GM19468 (cell line): Measurements from ENCODE around the gene LYRM9.
"Not testable (repeated sequence)": the region's sequence is repeated elsewhere in the genome, so short reads cannot be mapped to it uniquely, and the experiment has no call there.

Source experiments
- ATAC-seq: cut with Tn5 transposase; IDR thresholded peaks from one replicate; pipeline ENCODE4 v1.9.1; 2021; ENCODE audit warnings: mild to moderate bottlenecking, moderate library complexity, moderate number of reproducible peaks; ENCODE audit not compliant: unreplicated experiment; ENCODE audit errors: extremely low read depth

LYRM9 gene

DNA sequence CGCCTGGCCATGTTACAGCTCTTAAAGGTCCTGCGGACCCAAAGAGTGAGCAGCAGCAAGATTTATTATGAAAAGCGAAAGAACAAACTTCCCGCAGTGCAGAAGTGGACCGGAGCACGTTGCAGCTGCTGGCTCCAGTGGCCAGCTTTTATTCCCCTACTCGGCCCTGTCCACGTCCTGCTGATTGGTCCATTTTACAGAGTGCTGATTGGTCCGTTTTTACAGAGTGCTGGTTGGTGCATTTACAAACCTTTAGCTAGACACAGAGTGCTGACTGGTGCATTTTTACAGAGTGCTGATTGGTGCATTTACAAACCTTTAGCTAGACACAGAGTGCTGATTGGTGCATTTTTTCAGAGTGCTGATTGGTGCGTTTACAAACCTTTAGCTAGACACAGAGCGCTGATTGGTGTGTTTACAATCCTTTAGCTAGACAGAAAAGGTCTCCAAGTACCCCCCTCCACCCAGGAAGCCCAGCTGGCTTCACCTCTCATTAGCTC lies 46.3 kb downstream of the LYRM9 start:
- ATAC-seq: not testable (repeated sequence)

DNA sequence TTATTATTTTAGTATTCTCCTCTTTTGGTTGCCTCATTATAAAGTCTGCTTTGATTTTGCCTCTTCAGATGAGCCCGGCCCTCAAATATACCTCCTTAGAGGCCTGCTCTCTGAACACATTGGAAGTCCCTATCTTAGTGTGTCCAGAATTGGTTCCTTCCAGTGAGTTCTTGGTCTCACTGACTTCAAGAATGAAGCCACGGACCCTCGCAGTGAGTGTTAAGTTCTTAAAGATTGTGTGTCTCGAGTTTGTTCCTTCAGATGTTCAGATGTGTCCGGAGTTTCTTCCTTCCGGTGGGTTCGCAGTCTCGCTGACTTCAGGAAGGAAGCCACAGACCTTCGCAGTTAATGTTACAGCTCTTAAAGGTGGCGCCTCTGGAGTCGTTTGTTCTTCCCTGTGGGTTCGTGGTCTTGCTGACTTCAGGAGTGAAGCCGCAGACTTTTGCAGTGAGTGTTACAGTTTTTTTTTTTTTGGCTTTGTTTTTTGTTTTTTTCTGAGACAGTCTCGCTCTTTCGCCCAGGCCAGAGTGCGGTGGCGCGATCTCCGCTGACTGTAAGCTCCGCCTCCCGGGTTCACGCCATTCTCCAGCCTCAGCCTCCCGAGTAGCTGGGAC lies 47.0 kb downstream of the LYRM9 start:
- no peak for ATAC-seq

DNA sequence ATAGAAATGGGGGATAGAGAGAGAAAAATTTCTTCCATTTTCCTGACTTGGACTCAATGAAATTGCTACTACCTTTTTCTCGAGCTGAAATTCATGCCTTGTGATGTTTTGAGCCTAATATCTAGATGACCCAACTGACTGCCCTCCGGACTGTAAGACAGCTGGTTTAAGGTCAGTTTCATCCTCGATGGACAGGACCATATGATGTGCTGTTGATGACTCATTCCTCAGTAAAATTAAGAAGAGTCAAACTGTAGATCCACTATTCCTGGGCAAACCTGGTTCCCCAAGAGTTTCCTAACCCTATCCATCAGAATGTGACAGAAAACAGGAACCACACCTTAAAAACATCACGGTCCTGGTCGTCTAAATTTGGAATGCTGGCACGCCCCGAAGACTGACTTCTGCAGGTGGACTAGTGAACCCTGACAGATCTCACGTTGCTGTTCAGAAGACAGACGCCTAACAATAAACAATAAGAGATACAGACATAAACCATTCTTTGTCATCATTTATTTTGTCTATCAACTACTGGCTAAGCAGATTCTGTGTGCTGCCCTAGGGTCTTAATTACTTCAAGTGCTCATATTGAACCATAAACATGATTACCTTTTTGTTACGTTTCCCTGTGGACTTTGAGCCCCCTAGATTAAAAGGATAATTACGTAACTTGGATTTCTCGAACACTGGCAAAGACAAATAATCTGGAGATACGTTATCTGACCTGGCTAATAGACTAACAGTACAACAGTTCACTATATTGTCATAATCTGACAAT lies 47.7 kb downstream of the LYRM9 start:
- no peak for ATAC-seq

DNA sequence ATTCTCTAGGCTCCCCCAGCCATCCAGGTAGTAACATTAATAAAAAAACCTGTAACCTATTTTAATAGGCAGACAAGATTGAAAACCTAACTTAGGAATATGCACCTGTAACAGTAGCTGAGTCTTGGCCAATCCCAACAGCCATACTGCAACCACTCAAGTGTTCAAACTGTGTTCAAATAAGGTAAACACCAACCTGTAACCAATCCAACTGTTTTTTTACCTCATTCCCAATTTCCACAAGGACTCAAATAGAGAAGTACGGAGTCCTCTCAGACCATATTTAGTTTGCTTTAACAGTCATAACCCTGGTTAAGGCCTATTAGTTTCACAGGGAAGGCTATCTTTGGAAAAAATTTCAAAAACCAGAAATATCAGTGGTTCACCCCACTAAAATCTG lies 52.5 kb downstream of the LYRM9 start:
- ATAC-seq: no peak

DNA sequence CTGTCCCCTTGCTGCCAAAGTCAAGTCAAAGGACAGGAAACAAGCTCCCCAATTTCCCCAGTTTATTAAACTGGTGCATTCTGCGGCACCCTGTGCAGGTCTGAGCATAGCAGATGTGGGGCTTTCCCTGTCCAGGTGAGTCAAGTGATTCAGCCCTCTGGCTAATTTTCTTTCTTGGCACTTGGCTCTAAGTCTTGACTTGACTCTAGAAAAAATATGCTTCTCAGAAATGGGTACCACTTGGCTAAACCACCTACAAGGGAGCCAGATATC lies 52.8 kb downstream of the LYRM9 start:
- ATAC-seq: not testable (repeated sequence)

DNA sequence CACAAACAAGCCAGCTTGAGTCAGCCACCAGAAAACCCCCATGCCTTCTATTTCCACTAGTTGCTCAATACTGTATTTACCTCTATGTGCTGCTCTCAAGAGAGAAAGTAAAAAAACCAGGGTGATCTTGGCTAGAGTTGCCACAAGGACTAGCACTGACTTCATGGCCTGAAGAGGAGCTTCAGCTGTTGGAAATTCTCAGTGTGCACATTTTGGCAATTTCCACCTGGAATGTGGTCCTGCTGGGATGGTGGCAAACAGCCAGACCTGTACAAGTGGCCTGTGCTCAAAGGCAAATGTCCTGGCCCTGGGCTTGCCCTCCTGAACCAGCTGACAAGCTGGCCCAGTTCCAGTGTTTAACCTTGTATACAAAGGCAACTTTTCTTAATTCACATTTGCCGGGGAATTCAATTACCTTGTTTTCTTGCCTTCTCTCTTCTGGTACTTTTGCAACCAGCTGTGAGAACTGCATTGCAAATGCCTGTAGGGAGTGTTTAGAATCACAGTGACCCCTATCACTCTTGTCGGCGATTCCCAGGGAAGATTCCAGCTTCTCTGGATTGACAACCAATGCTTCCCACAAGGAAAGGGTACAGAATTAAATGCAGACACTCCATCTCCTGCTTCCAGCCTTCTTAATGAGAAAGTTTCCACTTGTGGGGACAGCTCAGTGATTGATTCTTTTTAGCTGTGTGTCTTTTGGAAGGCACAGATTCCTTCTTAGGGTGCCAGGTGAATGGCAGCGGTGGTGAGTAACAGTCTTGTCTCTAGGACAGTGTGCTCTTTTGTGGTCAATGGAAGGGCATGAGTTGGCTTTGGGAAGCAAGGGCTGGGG lies 53.4 kb downstream of the LYRM9 start:
- not testable (repeated sequence) for ATAC-seq

DNA sequence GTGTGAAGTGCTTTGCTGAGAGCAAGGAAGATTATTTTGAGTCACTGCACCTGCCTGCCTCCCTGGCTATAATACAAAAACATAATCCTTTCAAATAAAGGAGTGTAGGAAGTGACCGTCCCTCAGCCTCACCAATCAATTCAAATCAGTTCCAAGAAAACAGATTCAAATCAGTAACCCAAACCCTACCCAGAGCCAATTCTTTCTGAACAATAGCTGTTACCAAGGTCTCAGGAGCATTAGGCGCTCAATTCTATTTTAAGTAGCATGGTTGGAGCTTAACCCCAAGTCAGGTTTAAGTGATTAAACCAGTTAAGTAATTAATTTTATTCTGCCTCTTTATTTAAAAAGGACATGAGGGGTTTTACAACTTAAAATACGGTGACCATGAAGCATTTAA lies 54.6 kb downstream of the LYRM9 start:
- not testable (repeated sequence) for ATAC-seq

DNA sequence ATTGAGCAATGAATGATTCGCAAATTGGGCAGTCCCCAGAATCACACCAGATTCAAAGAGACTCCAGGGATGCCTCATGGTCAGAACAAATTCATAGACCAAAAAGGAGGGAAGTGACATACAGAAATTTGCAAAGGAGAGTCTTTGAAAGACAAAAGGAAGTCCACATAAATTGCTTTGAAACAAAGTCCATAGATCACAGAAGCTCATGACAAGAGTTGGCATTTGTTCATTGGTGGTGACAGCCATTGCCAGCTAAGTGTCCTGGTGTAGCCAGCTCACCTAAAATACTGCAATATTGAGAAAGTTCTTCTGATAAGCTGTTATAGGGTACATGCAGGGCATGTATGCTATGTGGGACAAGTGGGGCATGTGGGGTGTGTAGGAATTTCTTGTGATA lies 55.4 kb downstream of the LYRM9 start:
- ATAC-seq: not testable (repeated sequence)

DNA sequence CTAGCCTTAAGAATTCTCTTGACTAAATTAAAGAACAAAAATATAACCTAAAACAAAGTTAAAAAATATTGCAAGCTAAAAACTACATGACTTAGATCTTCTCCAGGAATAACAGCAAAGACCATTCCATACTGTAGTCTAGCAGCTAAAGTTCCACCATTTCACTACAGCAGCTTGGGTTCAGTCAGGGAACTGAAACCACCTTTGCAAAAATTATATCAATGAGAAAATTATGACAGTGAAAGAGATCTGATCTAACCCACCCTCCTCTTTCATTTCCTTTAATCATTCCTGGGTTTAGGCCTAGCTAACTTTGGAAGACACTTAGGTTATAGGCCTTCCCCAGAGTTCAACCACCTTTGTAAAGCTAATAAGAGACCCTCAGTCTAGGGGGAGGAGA lies 56.5 kb downstream of the LYRM9 start:
- ATAC-seq: no peak

DNA sequence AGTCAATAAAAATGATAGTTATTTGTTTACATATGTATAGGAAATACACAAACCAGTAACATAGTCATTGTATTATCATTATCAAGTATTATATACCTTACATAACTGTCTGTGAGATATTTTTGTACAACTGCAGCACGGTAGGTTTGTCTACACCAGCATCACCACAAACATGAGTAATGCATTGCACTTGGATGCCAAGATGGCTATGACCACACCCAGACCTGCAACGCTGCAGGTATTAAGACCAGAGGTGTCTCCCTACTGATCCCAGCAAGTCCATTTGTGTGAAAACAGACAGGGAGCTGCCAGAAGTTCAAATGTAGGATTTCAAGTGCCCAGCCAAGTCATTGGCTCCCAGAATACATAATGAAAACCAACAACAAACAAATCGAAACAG lies 58.6 kb downstream of the LYRM9 start:
- no peak for ATAC-seq

DNA sequence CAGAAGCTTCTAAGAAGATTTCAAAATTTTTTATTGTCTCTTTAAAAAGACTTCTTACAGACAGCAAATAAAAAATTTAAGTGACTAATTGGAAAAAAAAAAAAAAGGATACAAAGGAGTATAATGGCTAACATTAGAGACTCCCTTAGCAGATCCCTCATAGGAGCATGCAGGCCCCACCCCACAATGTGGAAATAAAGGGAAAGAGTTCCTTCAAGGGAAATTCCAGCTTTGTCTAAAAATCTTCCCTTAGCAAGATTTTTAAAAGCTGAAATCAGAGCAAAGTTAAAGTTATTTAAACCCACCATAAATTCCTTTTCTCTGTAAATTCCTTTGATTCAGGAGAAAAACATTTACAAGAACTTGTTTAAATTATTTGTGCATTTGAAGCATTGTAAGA lies 60.3 kb downstream of the LYRM9 start:
- no peak for ATAC-seq

DNA sequence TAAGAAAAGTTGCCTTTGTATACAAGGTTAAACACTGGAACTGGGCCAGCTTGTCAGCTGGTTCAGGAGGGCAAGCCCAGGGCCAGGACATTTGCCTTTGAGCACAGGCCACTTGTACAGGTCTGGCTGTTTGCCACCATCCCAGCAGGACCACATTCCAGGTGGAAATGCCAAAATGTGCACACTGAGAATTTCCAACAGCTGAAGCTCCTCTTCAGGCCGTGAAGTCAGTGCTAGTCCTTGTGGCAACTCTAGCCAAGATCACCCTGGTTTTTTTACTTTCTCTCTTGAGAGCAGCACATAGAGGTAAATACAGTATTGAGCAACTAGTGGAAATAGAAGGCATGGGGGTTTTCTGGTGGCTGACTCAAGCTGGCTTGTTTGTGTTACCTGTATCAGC lies 63.3 kb downstream of the LYRM9 start:
- ATAC-seq: not testable (repeated sequence)

DNA sequence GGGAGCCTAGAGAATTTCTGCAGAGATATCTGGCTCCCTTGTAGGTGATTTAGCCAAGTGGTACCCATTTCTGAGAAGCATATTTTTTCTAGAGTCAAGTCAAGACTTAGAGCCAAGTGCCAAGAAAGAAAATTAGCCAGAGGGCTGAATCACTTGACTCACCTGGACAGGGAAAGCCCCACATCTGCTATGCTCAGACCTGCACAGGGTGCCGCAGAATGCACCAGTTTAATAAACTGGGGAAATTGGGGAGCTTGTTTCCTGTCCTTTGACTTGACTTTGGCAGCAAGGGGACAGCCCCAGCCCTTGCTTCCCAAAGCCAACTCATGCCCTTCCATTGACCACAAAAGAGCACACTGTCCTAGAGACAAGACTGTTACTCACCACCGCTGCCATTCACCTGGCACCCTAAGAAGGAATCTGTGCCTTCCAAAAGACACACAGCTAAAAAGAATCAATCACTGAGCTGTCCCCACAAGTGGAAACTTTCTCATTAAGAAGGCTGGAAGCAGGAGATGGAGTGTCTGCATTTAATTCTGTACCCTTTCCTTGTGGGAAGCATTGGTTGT lies 63.9 kb downstream of the LYRM9 start:
- not testable (repeated sequence) for ATAC-seq
